IPS-NIHi7 (cell line): ENCODE results near the gene NINJ2.

ENCODE experiments used
- DNase-seq: peaks from one replicate; pipeline ENCODE4 v3.0.0; 2012; ENCODE audit warnings: mixed read lengths; ENCODE audit errors: extremely low spot score

NINJ2 gene

GRCh38 chr12:673849-674248 is 10.6 kb upstream of the NINJ2 start:
- DNase-seq = no peak

- DNase-seq = no peak
Measured at GRCh38 chr12:669576-669945, 6.3 kb upstream of the NINJ2 start.

GRCh38 chr12:668090-668481 is 4.8 kb upstream of the NINJ2 start:
- no peak for DNase-seq

- no peak for DNase-seq
Measured at GRCh38 chr12:666766-667308, 3.6 kb upstream of the NINJ2 start.

- no peak for DNase-seq
Measured at GRCh38 chr12:666066-666465, 2.8 kb upstream of the NINJ2 start.

GRCh38 chr12:664779-665092 is 1.5 kb upstream of the NINJ2 start:
- no peak for DNase-seq

GRCh38 chr12:664075-664778 is 982 bp upstream of the NINJ2 start:
- DNase-seq = no peak

GRCh38 chr12:662566-663292 is 516 bp downstream of the NINJ2 start:
- no peak for DNase-seq

- no peak for DNase-seq
Measured at GRCh38 chr12:661720-662486, 1.3 kb downstream of the NINJ2 start.

GRCh38 chr12:659090-659683 is 4.1 kb downstream of the NINJ2 start:
- no peak for DNase-seq

- no peak for DNase-seq
Measured at GRCh38 chr12:650983-651382, 12.3 kb downstream of the NINJ2 start.

- no peak for DNase-seq
Measured at GRCh38 chr12:647385-648085, 15.7 kb downstream of the NINJ2 start.

- DNase-seq = no peak
Measured at GRCh38 chr12:646442-647384, 16.5 kb downstream of the NINJ2 start.

GRCh38 chr12:645563-646071 is 17.6 kb downstream of the NINJ2 start:
- DNase-seq = no peak

GRCh38 chr12:644818-645552 is 18.3 kb downstream of the NINJ2 start:
- no peak for DNase-seq

- no peak for DNase-seq
Measured at GRCh38 chr12:644303-644639, 19.0 kb downstream of the NINJ2 start.

- DNase-seq = no peak
Measured at GRCh38 chr12:643475-644302, 19.6 kb downstream of the NINJ2 start.

- peak; percentile 87 for DNase-seq
Measured at GRCh38 chr12:642633-643474, 20.4 kb downstream of the NINJ2 start.
